ENCODE measurements around the gene ZNF25.
"Not testable (repeated sequence)": the region's sequence is repeated elsewhere in the genome, so short reads cannot be mapped to it uniquely, and the experiment has no call there.

The ZNF25 gene

DNA sequence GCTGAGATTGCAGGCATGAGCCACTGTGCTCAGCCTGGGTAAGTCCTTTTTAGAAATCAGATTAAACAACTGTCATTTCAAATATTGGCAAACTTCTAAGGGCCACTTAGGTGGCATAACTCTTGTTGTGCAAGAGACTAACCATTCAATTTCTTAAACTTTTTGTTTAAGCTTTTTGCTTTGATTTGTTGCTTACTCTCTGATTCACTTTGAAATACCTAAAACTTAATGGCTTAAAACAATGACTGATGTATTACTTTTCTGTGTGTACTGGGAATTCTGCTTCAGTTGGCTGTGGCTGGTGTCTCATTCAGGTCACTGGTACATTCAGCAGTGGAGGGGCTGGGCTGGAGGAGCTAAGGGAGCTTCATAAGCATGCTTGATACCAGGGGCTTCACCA, 28.9 kb downstream of the ZNF25 start:
- no peak for DNase-seq (ENCODE audit: low spot score)

DNA sequence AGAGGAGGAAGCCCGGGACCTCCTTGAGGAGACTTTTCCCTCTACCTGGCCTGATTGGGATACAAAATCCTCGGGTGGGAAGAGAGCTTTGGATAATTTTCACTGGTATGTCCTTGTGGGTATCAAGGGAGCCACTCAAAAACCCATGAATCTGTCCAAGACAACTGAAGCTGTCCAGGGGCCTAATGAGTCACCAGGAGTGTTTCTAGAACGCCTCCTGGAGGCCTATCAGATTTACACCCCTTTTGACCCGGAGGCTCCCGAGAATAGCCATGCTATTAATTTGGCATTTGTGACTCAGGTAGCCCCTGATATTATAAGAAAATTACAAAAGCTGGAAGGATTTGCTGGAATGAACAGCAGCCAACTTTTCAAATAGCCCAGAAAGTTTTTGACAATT, 38.6 kb downstream of the ZNF25 start:
- no peak for DNase-seq (ENCODE audit: low spot score)

DNA sequence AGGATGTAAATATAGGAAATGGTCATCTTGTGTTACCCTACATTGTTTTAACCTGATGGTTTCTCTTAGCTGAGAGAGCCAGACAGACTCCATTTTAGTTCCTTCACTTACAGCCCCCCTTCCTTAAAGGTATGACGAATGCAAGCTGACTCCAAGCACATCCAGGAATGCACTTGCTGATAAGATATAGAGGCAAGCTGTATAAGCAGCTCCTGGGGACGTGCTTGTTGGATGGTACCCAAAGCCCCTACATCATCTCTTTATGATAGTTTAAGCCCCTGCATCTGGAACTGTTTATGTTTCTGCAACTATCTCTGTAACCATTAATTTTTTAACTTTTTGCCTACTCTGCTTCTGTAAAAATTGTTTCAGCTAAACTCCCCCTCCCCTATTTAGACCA, 41.7 kb downstream of the ZNF25 start:
- no peak for DNase-seq (ENCODE audit: low spot score)

DNA sequence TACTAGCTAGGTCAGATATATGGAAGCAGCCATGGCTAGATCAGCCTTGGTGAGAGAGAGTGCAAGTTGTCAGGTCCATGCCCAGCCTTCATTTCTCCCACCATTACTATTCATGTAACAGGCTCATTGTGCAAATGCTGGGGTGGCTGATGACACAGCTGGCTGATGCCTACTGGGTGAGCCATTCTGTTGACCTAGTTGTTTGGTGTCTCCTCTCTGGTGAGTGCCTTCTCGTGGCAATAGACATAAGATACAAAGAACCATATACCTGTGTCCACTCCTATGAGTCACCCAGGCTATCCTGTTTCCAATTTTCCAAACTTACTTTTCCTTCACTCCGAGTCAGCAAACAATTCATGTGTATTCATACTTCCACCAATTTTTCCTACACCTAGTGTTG, 46.0 kb downstream of the ZNF25 start:
- DNase-seq (ENCODE audit: low spot score): no peak

DNA sequence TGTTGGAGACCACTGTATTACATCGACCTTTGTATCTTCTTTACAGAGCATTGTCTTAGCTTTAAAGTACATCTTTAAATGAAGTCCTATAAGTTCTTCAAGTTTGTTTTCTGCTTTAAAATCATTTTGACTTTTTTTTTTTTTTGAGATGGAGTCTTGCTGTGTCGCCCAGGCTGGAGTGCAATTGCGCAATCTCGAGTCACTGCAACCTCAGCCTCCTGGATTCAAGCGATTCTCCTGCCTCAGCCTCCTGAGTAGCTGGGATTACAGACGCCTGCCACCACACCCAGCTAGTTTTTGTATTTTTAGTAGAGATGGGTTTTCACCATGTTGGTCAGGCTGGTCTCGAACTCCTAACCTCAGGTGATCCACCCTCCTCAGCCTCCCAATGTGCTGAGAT, 68.3 kb downstream of the ZNF25 start:
- DNase-seq (ENCODE audit: low spot score): not testable (repeated sequence)

- DNase-seq (ENCODE audit: low spot score): no peak
These were observed 70.1 kb downstream of the ZNF25 start for GRCh38 chr10:37906382-37906781.

Measured in CD4-positive, alpha-beta T cell treated with Interleukin-2 at 100 ng/mL for 4 hours (primary cell).